Ovary (tissue), 3 donors: ENCODE data around the gene TANC1.

Experiments
- CTCF ChIP-seq, 3 donors: fragments of 450-650 bp in 2 of 3; fragments of 200-600 bp in 1 of 3; IDR thresholded peaks; one replicate each; pipeline versions ENCODE4 v1.5.1 to v1.8.0; 2016 to 2022; ENCODE audit warnings: antibody characterized with exemption in 3 of 3, mild to moderate bottlenecking in 1 of 3
- POLR2A ChIP-seq: fragments of 450-650 bp; IDR thresholded peaks from one replicate; pipeline ENCODE4 v1.6.1; 2017; ENCODE audit warnings: antibody characterized with exemption, mild to moderate bottlenecking, moderate library complexity
- donor health status: DM: no; HTN: no; CAD: no.

- TF ChIP-seq CTCF (IDR thresholded peaks at IDR 0.05), result no peak
- TF ChIP-seq POLR2A, result no peak
Observed at GRCh38 chr2:159176555-159176954, 208.1 kb downstream of the TANC1 start.
